SJCRH30 (cell line): Measurements from ENCODE around the gene SLC22A17. TPM values are rescaled to one million over a fixed set of nuclear protein-coding genes. Genes with fewer than 3 reads are reported as not detected.

Experiments
- DNase-seq, 2 experiments: peaks; one replicate each; pipeline ENCODE4 v3.0.0-alpha.2; 2015 to 2020
- H3K27ac ChIP-seq: fragments of 250-450 bp; sonication (Bioruptor Pico); 2 replicates; pipeline ENCODE4 v1.5.1; 2020; ENCODE audit warnings: mild to moderate bottlenecking, moderate library complexity
- H3K27me3 ChIP-seq: fragments of 250-450 bp; sonication (Bioruptor Pico); 2 replicates; pipeline ENCODE4 v1.5.1; 2020; ENCODE audit warnings: mild to moderate bottlenecking, moderate library complexity
- H3K36me3 ChIP-seq: fragments of 250-450 bp; sonication (Bioruptor Pico); 2 replicates; pipeline ENCODE4 v1.5.1; 2020; ENCODE audit warnings: mild to moderate bottlenecking, moderate library complexity
- H3K4me1 ChIP-seq: fragments of 250-450 bp; sonication (Bioruptor Pico); 2 replicates; pipeline ENCODE4 v1.5.1; 2020; ENCODE audit warnings: mild to moderate bottlenecking, moderate library complexity
- H3K4me3 ChIP-seq: fragments of 250-450 bp; sonication (Bioruptor Pico); 2 replicates; pipeline ENCODE4 v1.5.1; 2020; ENCODE audit warnings: mild to moderate bottlenecking, moderate library complexity
- H3K9me3 ChIP-seq: fragments of 250-450 bp; sonication (Bioruptor Pico); replicated peaks from 2 replicates; pipeline ENCODE4 v1.5.1; 2020; ENCODE audit warnings: mild to moderate bottlenecking, moderate library complexity
- total RNA-seq: library from RNA; depleted of rRNA; stranded (reverse); fragments of >200 nt; shearing (Covaris generic); gene quantifications from 2 replicates; pipeline ENCODE4 v1.2.3, GENCODE V29; 2014

The SLC22A17 gene
- total RNA-seq, 1 experiment from 2014 or later, result 2.8 TPM

GRCh38 chr14:23377198-23377550 lies 24.5 kb upstream of the SLC22A17 start:
- Histone ChIP-seq H3K4me3 (no peak overlapping the region), H3K27ac (no peak overlapping the region), H3K27me3 (no peaks in the 10 kb centered on the region; the same call in 1 of the 2 replicates), H3K9me3 (no peaks in the 10 kb centered on the region), H3K4me1 (no peaks in the 10 kb centered on the region), H3K36me3 (no peaks in the 10 kb centered on the region)
- no peak for DNase-seq

DNA sequence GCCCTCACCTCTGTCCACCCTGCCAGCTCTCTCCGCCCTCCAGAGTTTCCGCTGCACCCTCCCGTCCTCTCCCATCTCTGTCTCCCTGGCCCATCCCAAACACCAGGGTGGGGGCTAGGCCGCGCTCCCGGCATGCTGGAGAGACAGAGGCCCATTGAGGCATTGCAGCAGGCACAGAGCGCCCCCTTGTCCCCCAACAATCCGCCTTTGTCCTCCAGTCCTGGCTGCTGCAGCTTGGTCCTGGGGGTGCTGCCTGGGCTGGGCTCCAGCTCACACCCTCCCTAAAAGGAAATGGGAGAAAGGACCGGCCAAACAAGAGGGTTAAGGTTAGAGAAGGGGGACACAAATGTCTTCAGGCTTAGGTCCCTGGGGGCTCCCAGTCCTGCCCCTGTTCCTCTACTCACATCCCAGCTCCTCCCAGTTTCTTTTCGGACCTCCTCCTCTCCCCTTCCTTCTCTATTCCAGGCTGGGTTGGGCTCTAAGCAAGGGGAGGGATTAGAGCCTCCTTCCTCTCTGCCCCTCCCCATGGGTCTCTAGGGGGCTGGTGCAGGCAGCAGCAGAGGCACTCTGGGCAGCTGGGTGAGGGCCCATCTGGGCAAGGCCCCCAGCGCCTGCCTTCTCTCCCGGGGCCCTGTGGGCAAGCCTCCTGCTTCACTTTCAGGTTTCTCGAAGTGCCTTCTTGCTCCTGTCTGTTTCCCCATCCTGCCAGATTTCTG lies 24.0 kb upstream of the SLC22A17 start, which contains the start of gene CMTM5:
Gene CMTM5, plus strand, starts transcription at position 565 of the 716 bp plus-strand sequence. CDS start 206 bp downstream, outside the sequence.
- DNase-seq, result peak; percentile 19 to 53
- H3K27ac ChIP-seq, result no peak within 1 kb of the TSS
- H3K27me3 ChIP-seq, result peaks cover 2% of the 10 kb centered on the region
- no peaks in the 10 kb centered on the region for H3K4me1 ChIP-seq
- H3K9me3 ChIP-seq, result no peaks in the 10 kb centered on the region
- H3K36me3 ChIP-seq, result no peaks in the 10 kb centered on the region
- H3K4me3 ChIP-seq, result no peak within 1 kb of the TSS

DNA sequence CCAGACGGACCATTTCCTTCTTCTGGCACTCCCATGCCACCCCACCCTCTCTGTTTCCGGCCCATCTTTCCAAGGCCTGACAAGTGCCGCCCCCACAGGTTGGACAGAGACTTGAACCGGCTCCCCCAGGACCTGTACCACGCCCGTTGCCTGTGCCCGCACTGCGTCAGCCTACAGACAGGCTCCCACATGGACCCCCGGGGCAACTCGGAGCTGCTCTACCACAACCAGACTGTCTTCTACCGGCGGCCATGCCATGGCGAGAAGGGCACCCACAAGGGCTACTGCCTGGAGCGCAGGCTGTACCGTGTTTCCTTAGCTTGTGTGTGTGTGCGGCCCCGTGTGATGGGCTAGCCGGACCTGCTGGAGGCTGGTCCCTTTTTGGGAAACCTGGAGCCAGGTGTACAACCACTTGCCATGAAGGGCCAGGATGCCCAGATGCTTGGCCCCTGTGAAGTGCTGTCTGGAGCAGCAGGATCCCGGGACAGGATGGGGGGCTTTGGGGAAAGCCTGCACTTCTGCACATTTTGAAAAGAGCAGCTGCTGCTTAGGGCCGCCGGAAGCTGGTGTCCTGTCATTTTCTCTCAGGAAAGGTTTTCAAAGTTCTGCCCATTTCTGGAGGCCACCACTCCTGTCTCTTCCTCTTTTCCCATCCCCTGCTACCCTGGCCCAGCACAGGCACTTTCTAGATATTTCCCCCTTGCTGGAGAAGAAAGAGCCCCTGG lies 23.0 kb upstream of the SLC22A17 start:
- Histone ChIP-seq H3K4me3 (no peak overlapping the region), H3K4me1 (no peaks in the 10 kb centered on the region), H3K27ac (no peak overlapping the region), H3K9me3 (no peaks in the 10 kb centered on the region), H3K27me3 (peaks cover 6% of the 10 kb centered on the region), H3K36me3 (no peaks in the 10 kb centered on the region)
- DNase-seq, result no peak

- Histone ChIP-seq H3K4me1 (no peaks in the 10 kb centered on the region), H3K27ac (no peak overlapping the region), H3K27me3 (peaks cover 6% of the 10 kb centered on the region), H3K4me3 (no peak overlapping the region), H3K36me3 (no peaks in the 10 kb centered on the region), H3K9me3 (no peaks in the 10 kb centered on the region)
- no peak for DNase-seq
These were observed 20.4 kb upstream of the SLC22A17 start for GRCh38 chr14:23373041-23373440.

GRCh38 chr14:23372509-23372908 lies 19.8 kb upstream of the SLC22A17 start, which contains the start of gene IL25:
IL25 (plus strand) TSS chr14:23372809.
- Histone ChIP-seq H3K9me3 (no peaks in the 10 kb centered on the region), H3K36me3 (no peaks in the 10 kb centered on the region), H3K27ac (no peak within 1 kb of the TSS), H3K4me3 (no peak within 1 kb of the TSS), H3K27me3 (peaks cover 6% of the 10 kb centered on the region), H3K4me1 (no peaks in the 10 kb centered on the region)
- DNase-seq, result no peak

- no peak for DNase-seq
- Histone ChIP-seq H3K9me3 (no peaks in the 10 kb centered on the region), H3K4me1 (0 out of 2 replicates have a peak, but pooled peaks cover 4% of the 10 kb centered on the region), H3K4me3 (no peak overlapping the region), H3K27me3 (peaks cover 6% of the 10 kb centered on the region; the same call in 1 of the 2 replicates), H3K27ac (no peak overlapping the region), H3K36me3 (no peaks in the 10 kb centered on the region)
These were observed 19.2 kb upstream of the SLC22A17 start for GRCh38 chr14:23371865-23372264.

DNA sequence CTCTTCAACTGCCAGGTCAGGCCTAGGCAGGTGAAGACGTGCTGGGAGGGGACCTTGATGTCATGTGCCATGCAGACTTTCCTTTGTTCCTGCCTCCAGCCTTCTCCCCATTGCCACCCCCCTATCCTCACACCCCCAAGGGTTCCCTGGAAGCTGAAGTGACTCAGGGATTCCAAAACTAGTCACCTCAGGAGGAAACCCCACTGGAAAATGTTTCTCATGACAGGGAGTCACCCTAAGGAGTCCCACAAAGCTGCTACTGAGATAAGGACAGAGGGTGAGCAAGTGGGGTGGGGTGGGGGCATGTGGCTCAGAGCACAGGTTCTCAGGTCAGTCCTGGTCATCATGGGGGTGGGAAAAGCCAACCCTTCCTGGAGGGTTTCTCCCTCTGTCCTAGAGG lies 17.5 kb upstream of the SLC22A17 start:
- DNase-seq, result no peak
- Histone ChIP-seq H3K4me1 (0 out of 2 replicates have a peak, but pooled peaks cover 6% of the 10 kb centered on the region), H3K27me3 (peaks cover 6% of the 10 kb centered on the region; the same call in 1 of the 2 replicates), H3K27ac (no peak overlapping the region), H3K36me3 (no peaks in the 10 kb centered on the region), H3K9me3 (no peaks in the 10 kb centered on the region), H3K4me3 (no peak overlapping the region)

- DNase-seq, result peak; percentile 93
- 0 out of 2 replicates have a peak, but pooled peaks cover 8% of the 10 kb centered on the region for H3K4me1 ChIP-seq
- H3K4me3 ChIP-seq, result peak overlapping the region; percentile 82
- peaks cover 2% of the 10 kb centered on the region; the same call in 1 of the 2 replicates for H3K27me3 ChIP-seq
- peak overlapping the region; percentile 57 for H3K27ac ChIP-seq
- peaks cover 9% of the 10 kb centered on the region for H3K36me3 ChIP-seq
- H3K9me3 ChIP-seq, result no peaks in the 10 kb centered on the region
These were observed 13.8 kb upstream of the SLC22A17 start for GRCh38 chr14:23366426-23366921.

DNA sequence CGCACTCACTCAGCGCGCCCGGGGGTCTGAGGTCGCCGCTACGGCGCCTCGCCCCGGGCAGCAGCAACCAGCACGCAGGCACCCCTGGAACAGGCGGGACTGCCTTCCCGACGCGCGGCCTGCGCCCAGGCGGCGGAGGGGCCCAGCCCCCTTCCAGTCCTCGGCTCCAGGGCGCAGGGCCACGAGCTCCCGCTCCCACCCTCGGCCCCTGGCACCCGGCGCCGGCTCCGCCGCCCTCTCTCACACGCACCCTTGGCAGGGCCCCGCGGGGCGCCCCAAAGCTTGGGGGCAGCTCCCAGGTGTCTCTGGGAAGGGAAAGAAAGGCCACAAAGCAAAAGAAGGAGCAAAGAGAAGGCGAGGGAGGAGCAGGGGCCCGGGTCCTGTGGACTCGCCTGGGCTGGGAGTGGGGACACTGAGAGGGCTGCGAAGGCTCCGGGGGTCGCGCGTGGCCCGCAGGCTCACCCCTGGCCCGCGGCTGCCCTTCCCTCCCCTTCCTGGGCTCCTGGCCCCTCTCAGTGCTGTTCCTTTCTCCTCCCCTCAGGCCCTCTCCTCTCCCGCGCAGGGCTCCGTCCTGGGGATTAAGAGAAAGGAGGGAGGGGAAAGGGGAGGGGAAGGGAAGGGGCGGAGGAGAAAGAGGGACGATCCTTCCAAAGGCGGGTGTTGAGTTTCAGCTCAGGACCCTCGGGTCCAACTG lies 13.2 kb upstream of the SLC22A17 start:
- Histone ChIP-seq H3K4me3 (peak overlapping the region; percentile 82), H3K27ac (peak overlapping the region; percentile 91), H3K36me3 (peaks cover 13% of the 10 kb centered on the region), H3K9me3 (no peaks in the 10 kb centered on the region), H3K27me3 (no peaks in the 10 kb centered on the region), H3K4me1 (0 out of 2 replicates have a peak, but pooled peaks cover 8% of the 10 kb centered on the region)
- DNase-seq, result peak; percentile 31 to 47

DNA sequence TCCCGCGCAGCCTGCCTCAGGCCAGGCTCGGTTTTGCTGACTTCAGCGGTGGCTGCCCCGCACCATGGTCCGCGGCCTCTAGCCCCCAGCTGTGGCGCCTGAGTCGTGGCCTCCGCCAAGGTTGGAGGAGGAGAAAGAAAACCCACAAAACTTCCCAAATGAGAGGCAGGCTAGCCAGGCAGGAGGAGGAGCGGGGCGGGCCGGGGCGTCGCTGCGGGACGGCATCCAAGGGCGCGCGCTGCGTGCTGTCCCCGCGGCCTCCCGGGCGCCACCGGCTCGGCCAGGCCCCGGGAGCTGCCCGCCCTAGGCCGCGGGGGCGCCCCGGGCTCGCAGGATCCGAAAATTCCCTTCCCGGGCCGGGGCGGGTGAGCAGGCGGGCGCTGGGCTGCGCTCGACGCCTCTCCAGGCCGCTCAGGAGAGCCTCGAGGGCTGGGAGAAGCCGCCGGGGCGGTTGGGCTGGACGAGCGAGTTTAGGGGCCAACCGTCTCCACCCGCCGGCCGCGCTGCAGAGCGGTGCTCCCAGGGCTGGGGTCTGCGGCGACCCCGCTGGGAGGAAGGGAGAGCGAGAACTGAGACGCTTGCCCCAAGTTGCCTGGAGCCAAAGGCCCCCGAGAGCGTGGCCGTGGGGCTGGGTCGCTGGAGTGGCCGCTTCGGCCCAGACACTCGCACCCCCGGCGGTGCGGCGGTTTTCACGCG lies 12.5 kb upstream of the SLC22A17 start, which contains the start of gene EFS:
Gene EFS, minus strand, starts transcription at position 137 of the 696 bp plus-strand sequence. CDS start 147 bp downstream, outside the sequence.
- DNase-seq, result peak in 1 of 2 experiments; percentile 27
- no peaks in the 10 kb centered on the region for H3K9me3 ChIP-seq
- peak within 1 kb of the TSS; percentile 82 for H3K4me3 ChIP-seq
- peaks cover 13% of the 10 kb centered on the region for H3K36me3 ChIP-seq
- H3K27me3 ChIP-seq, result no peaks in the 10 kb centered on the region
- 0 out of 2 replicates have a peak, but pooled peaks cover 8% of the 10 kb centered on the region for H3K4me1 ChIP-seq
- H3K27ac ChIP-seq, result peak within 1 kb of the TSS; percentile 91

- H3K4me1 ChIP-seq, result 0 out of 2 replicates have a peak, but pooled peaks cover 8% of the 10 kb centered on the region
- H3K27ac ChIP-seq, result peak overlapping the region; percentile 91
- H3K27me3 ChIP-seq, result no peaks in the 10 kb centered on the region
- H3K36me3 ChIP-seq, result peaks cover 13% of the 10 kb centered on the region
- peak; percentile 61 to 74 for DNase-seq
- no peaks in the 10 kb centered on the region for H3K9me3 ChIP-seq
- H3K4me3 ChIP-seq, result peak overlapping the region; percentile 82
These were observed 11.7 kb upstream of the SLC22A17 start for GRCh38 chr14:23364164-23365035.

GRCh38 chr14:23362200-23362599 lies 9.5 kb upstream of the SLC22A17 start:
- Histone ChIP-seq H3K36me3 (peaks cover 15% of the 10 kb centered on the region), H3K4me1 (0 out of 2 replicates have a peak, but pooled peaks cover 7% of the 10 kb centered on the region), H3K27me3 (no peaks in the 10 kb centered on the region), H3K4me3 (no peak overlapping the region), H3K27ac (no peak overlapping the region), H3K9me3 (no peaks in the 10 kb centered on the region)
- no peak for DNase-seq

DNA sequence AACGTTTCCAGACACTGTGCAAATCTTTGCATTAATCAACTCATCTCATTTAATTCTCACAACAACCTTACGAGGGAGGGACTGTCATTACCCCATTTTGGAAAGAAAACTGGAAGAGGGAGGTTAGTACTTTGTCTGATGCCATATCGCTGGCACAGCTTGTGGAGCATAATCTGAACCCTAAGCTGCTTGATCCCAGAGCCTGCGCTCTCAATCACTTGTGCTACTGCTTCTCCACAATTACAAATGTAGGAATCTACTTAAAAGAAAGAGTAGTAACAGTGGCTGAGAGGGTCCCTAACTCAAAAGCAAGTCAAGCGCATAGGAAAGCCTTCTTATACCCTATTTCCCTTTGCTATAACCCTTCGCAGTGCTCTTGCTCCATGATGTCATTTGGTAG lies 9.1 kb upstream of the SLC22A17 start:
- Histone ChIP-seq H3K36me3 (peaks cover 15% of the 10 kb centered on the region), H3K4me3 (no peak overlapping the region), H3K27me3 (no peaks in the 10 kb centered on the region), H3K4me1 (0 out of 2 replicates have a peak, but pooled peaks cover 3% of the 10 kb centered on the region), H3K27ac (no peak overlapping the region), H3K9me3 (no peaks in the 10 kb centered on the region)
- DNase-seq, result no peak
